B cell (primary cell): ENCODE data around the gene NACC1.

Experiments
- CTCF ChIP-seq: fragments of 200-600 bp; IDR thresholded peaks from one replicate; pipeline ENCODE4 v1.8.0; 2022; ENCODE audit warnings: antibody characterized with exemption, mild to moderate bottlenecking
- EZH2 ChIP-seq: IDR thresholded peaks from 2 replicates; pipeline ENCODE4 v1.6.1; 2012; ENCODE audit warnings: borderline replicate concordance, low read depth, mild to moderate bottlenecking, moderate library complexity, low read length; ENCODE audit not compliant: insufficient read depth, poor library complexity, severe bottlenecking

- TF ChIP-seq CTCF: no peak
- TF ChIP-seq EZH2: no peak
Observed at GRCh38 chr19:13169769-13170168, 51.7 kb downstream of the NACC1 start.
